IPS-18a (cell line): ENCODE data around the gene ERN1.
"Not testable (repeated sequence)": the region's sequence is repeated elsewhere in the genome, so short reads cannot be mapped to it uniquely, and the experiment has no call there.

Experiments
- H3K27ac ChIP-seq: one replicate; pipeline ENCODE4 v1.5.1; 2013; ENCODE audit warnings: low read length
- H3K27me3 ChIP-seq: one replicate; pipeline ENCODE4 v1.6.1; 2013; ENCODE audit warnings: mild to moderate bottlenecking, low read length; ENCODE audit not compliant: control insufficient read depth, insufficient read depth
- H3K36me3 ChIP-seq: one replicate; pipeline ENCODE4 v1.6.1; 2013; ENCODE audit warnings: low read depth, low read length; ENCODE audit not compliant: control insufficient read depth
- H3K4me1 ChIP-seq: one replicate; pipeline ENCODE4 v1.6.1; 2013; ENCODE audit warnings: low read depth, low read length; ENCODE audit not compliant: control insufficient read depth
- H3K4me3 ChIP-seq: one replicate; pipeline ENCODE4 v1.5.1; 2013; ENCODE audit warnings: low read length
- H3K9ac ChIP-seq: one replicate; pipeline ENCODE4 v1.6.1; 2013; ENCODE audit warnings: mild to moderate bottlenecking, low read length, moderate library complexity
- H3K9me3 ChIP-seq: one replicate; pipeline ENCODE4 v1.6.1; 2013; ENCODE audit warnings: low read depth, low read length; ENCODE audit not compliant: control insufficient read depth

Gene ERN1

GRCh38 chr17:64008830-64009229 lies 121.1 kb downstream of the ERN1 start:
- Histone ChIP-seq H3K9me3 (no peaks in the 10 kb centered on the region), H3K36me3 (no peaks in the 10 kb centered on the region), H3K4me1 (peaks cover 9% of the 10 kb centered on the region), H3K4me3 (no peak overlapping the region), H3K9ac (no peak overlapping the region), H3K27me3 (no peaks in the 10 kb centered on the region), H3K27ac (no peak overlapping the region)

GRCh38 chr17:64008346-64008745 lies 121.6 kb downstream of the ERN1 start:
- H3K27me3 ChIP-seq = no peaks in the 10 kb centered on the region
- H3K27ac ChIP-seq = no peak overlapping the region
- H3K9ac ChIP-seq = no peak overlapping the region
- peaks cover 9% of the 10 kb centered on the region for H3K4me1 ChIP-seq
- H3K36me3 ChIP-seq = no peaks in the 10 kb centered on the region
- no peaks in the 10 kb centered on the region for H3K9me3 ChIP-seq
- no peak overlapping the region for H3K4me3 ChIP-seq

GRCh38 chr17:64007838-64008282 lies 122.1 kb downstream of the ERN1 start:
- H3K9me3 ChIP-seq = no peaks in the 10 kb centered on the region
- H3K9ac ChIP-seq = no peak overlapping the region
- no peak overlapping the region for H3K27ac ChIP-seq
- H3K4me1 ChIP-seq = peaks cover 9% of the 10 kb centered on the region
- no peaks in the 10 kb centered on the region for H3K27me3 ChIP-seq
- H3K36me3 ChIP-seq = no peaks in the 10 kb centered on the region
- no peak overlapping the region for H3K4me3 ChIP-seq

- not testable (repeated sequence) for H3K27me3 ChIP-seq, H3K27ac ChIP-seq, H3K4me1 ChIP-seq, H3K4me3 ChIP-seq, H3K36me3 ChIP-seq, H3K9ac ChIP-seq, H3K9me3 ChIP-seq
Observed at GRCh38 chr17:64007089-64007837, 122.7 kb downstream of the ERN1 start.

GRCh38 chr17:64006361-64007088 lies 123.4 kb downstream of the ERN1 start:
- no peak overlapping the region for H3K9ac ChIP-seq

GRCh38 chr17:64005734-64006167 lies 124.2 kb downstream of the ERN1 start:
- Histone ChIP-seq H3K4me3 (no peak overlapping the region), H3K9me3 (no peaks in the 10 kb centered on the region), H3K27ac (no peak overlapping the region), H3K27me3 (no peaks in the 10 kb centered on the region), H3K4me1 (peaks cover 9% of the 10 kb centered on the region), H3K9ac (no peak overlapping the region), H3K36me3 (no peaks in the 10 kb centered on the region)

More at GRCh38 chr17:64006361-64007088, 123.4 kb downstream of the ERN1 start:
- H3K4me1 ChIP-seq = peaks cover 9% of the 10 kb centered on the region
- H3K27ac ChIP-seq = no peak overlapping the region
- no peaks in the 10 kb centered on the region for H3K36me3 ChIP-seq
- no peak overlapping the region for H3K4me3 ChIP-seq
- H3K27me3 ChIP-seq = no peaks in the 10 kb centered on the region
- no peaks in the 10 kb centered on the region for H3K9me3 ChIP-seq

GRCh38 chr17:64004903-64005733 lies 124.8 kb downstream of the ERN1 start:
- Histone ChIP-seq H3K4me3 (no peak overlapping the region), H3K36me3 (no peaks in the 10 kb centered on the region), H3K9ac (no peak overlapping the region), H3K27ac (no peak overlapping the region), H3K9me3 (no peaks in the 10 kb centered on the region), H3K4me1 (peaks cover 7% of the 10 kb centered on the region), H3K27me3 (no peaks in the 10 kb centered on the region)

- H3K36me3 ChIP-seq = no peaks in the 10 kb centered on the region
- H3K9me3 ChIP-seq = no peaks in the 10 kb centered on the region
- peaks cover 3% of the 10 kb centered on the region for H3K27me3 ChIP-seq
- no peak overlapping the region for H3K4me3 ChIP-seq
- H3K4me1 ChIP-seq = peaks cover 4% of the 10 kb centered on the region
- no peak overlapping the region for H3K9ac ChIP-seq
- no peak overlapping the region for H3K27ac ChIP-seq
Observed at GRCh38 chr17:64004218-64004770, 125.7 kb downstream of the ERN1 start.

- Histone ChIP-seq H3K36me3 (no peaks in the 10 kb centered on the region), H3K9me3 (no peaks in the 10 kb centered on the region), H3K4me1 (peaks cover 4% of the 10 kb centered on the region), H3K27me3 (peaks cover 9% of the 10 kb centered on the region), H3K4me3 (no peak overlapping the region), H3K9ac (no peak overlapping the region), H3K27ac (no peak overlapping the region)
Observed at GRCh38 chr17:64003526-64004121, 126.3 kb downstream of the ERN1 start.

GRCh38 chr17:64002658-64003525 lies 127.1 kb downstream of the ERN1 start:
- peaks cover 9% of the 10 kb centered on the region for H3K27me3 ChIP-seq
- no peak overlapping the region for H3K27ac ChIP-seq
- H3K36me3 ChIP-seq = no peaks in the 10 kb centered on the region
- H3K9me3 ChIP-seq = no peaks in the 10 kb centered on the region
- peaks cover 4% of the 10 kb centered on the region for H3K4me1 ChIP-seq
- no peak overlapping the region for H3K4me3 ChIP-seq
- no peak overlapping the region for H3K9ac ChIP-seq
